OCI-LY7 (cell line): ENCODE measurements around the gene CNN2. TPM values are rescaled to one million over a fixed set of nuclear protein-coding genes. Genes with fewer than 3 reads are reported as not detected.

Experiments
- BruUV-seq: library from RNA; stranded (reverse); fragments of 400-500 nt; replicated peaks from 2 replicates; lab custom pipeline; 2021; lab: Mats Ljungman, UMichigan
- CTCF ChIA-PET: fragments of 300-600 bp; sonication (Branson Sonifier 250); formaldehyde crosslinking; loops from one replicate; lab custom pipeline; 2022; ENCODE audit warnings: antibody characterized with exemption; ENCODE audit not compliant: unreplicated experiment; lab: Charles Lee
- POLR2A ChIA-PET: fragments of 300-600 bp; sonication (Branson Sonifier 250); formaldehyde crosslinking; loops from one replicate; lab custom pipeline; 2022; ENCODE audit warnings: antibody characterized with exemption; lab: Charles Lee
- DNase-seq: peaks from one replicate; pipeline ENCODE4 v3.0.0-alpha.2; 2015; ENCODE audit warnings: low spot score
- H2AFZ ChIP-seq: fragments of 200-600 bp; sonication (generic), shearing (Covaris generic); 2 replicates; pipeline ENCODE4 v1.6.1; 2014; ENCODE audit warnings: mild to moderate bottlenecking, antibody characterized with exemption, low read length, moderate library complexity
- H3K27ac ChIP-seq: fragments of 200-600 bp; sonication (generic); 2 replicates; pipeline ENCODE4 v1.5.1; 2014; ENCODE audit warnings: mixed run types, low read depth, mild to moderate bottlenecking, moderate library complexity, low read length, inconsistent platforms; ENCODE audit not compliant: poor library complexity, severe bottlenecking
- H3K36me3 ChIP-seq: fragments of 200-600 bp; sonication (generic); 2 replicates; pipeline ENCODE4 v1.6.1; 2014; ENCODE audit warnings: mild to moderate bottlenecking, antibody characterized with exemption, low read length, moderate library complexity, mixed read lengths; ENCODE audit not compliant: insufficient read depth
- H3K4me1 ChIP-seq: fragments of 200-600 bp; sonication (generic); 2 replicates; pipeline ENCODE4 v1.5.1; 2014; ENCODE audit warnings: mild to moderate bottlenecking, low read length; ENCODE audit not compliant: insufficient read depth, poor library complexity, severe bottlenecking
- H3K4me2 ChIP-seq: fragments of 200-600 bp; sonication (generic); 2 replicates; pipeline ENCODE4 v1.6.1; 2014; ENCODE audit warnings: mild to moderate bottlenecking, low read length
- H3K4me3 ChIP-seq: fragments of 200-600 bp; sonication (generic); 2 replicates; pipeline ENCODE4 v1.5.1; 2014; ENCODE audit warnings: mild to moderate bottlenecking, low read depth, low read length; ENCODE audit not compliant: poor library complexity, severe bottlenecking
- H3K79me2 ChIP-seq: fragments of 200-600 bp; sonication (generic); 2 replicates; pipeline ENCODE4 v1.6.1; 2016; ENCODE audit warnings: low read depth, mild to moderate bottlenecking, low read length, moderate library complexity, mixed read lengths; ENCODE audit not compliant: insufficient read depth
- H3K9me2 ChIP-seq: fragments of 200-600 bp; sonication (generic); 2 replicates; pipeline ENCODE4 v1.6.1; 2016; ENCODE audit warnings: mild to moderate bottlenecking, low read length, mixed read lengths; ENCODE audit not compliant: insufficient read depth
- H3K9me3 ChIP-seq: fragments of 200-600 bp; sonication (generic); 2 replicates; pipeline ENCODE4 v1.6.1; 2014; ENCODE audit warnings: mild to moderate bottlenecking, mixed run types, low read length, mixed read lengths
- H4K20me1 ChIP-seq: fragments of 200-600 bp; sonication (generic); 2 replicates; pipeline ENCODE4 v1.6.1; 2014; ENCODE audit warnings: mild to moderate bottlenecking, antibody characterized with exemption, low read length, moderate library complexity, mixed read lengths; ENCODE audit not compliant: insufficient read depth
- EZH2phosphoT487 ChIP-seq: fragments of 200-600 bp; sonication (generic); IDR thresholded peaks from 2 replicates; pipeline ENCODE4 v1.6.1; 2018; ENCODE audit warnings: low read depth, borderline replicate concordance, mild to moderate bottlenecking, mixed run types, antibody characterized with exemption, low read length, moderate library complexity, mixed read lengths
- intact Hi-C: fragments of 100-400 bp; cut with micrococcal nuclease; formaldehyde crosslinking; loops from one replicate; pipeline ENCODE4 v1.10.0; 2022; ENCODE audit not compliant: unreplicated experiment
- total RNA-seq, 2 experiments: library from RNA; depleted of rRNA in 1 of 2; stranded (reverse); fragments of >200 nt in 1 of 2; shearing (Covaris generic) in 1 of 2; gene quantifications; 2 replicates each; pipeline ENCODE4 v1.2.3, GENCODE V29; 2014 to 2022
- TF ChIP-seq, protein P1 (sequence below): fragments of 200-600 bp; sonication (generic); conservative IDR thresholded peaks from 2 replicates; pipeline ENCODE4 v1.5.1; 2014; ENCODE audit warnings: mild to moderate bottlenecking, antibody characterized with exemption, low read length, moderate library complexity, mixed read lengths

CNN2 gene
- total RNA-seq, 2 experiments from 2014 or later = 73.7 to 127 TPM

DNA sequence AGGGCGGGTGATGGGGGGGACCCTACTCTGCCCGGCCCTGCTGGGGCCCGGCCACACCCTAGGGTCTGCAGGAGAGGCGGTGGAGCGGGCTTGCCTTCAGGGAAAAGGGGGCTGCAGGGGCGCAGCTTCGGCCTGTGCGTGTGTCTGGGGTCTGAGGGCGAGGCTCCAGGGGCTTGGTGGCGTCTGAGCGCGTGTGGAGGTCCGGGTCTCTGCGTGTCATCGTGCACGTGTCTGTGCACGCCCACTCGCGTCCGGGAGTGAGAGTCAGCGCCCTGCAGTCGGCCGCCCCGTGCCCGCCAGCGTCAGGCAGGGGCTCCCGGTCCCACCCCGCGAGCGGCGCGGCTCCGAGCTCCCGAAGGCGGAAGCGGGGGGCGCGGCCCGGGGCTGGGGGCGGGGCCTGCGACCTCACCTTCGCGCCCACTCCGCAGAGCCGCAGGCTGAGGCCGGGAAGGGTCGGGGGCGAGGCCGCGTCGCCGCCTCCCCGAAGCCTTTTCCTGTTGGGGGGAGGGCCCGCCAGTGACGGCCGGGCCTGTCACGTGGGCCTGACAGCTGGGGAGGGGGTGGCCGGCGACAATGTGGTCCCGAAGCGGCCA is 40.4 kb downstream of the CNN2 start, which contains the start of gene ARHGAP45:
Gene ARHGAP45 (plus strand): TSS at position 420 of the 593 bp plus-strand sequence. CDS start 239 bp downstream, outside the sequence.
- intact Hi-C loops = loop anchor here (5.0 kb wide), 1 partner anchor 35 kb away; the partner anchor contains the start of gene GPX4
- TF ChIP-seq, protein P1, sequence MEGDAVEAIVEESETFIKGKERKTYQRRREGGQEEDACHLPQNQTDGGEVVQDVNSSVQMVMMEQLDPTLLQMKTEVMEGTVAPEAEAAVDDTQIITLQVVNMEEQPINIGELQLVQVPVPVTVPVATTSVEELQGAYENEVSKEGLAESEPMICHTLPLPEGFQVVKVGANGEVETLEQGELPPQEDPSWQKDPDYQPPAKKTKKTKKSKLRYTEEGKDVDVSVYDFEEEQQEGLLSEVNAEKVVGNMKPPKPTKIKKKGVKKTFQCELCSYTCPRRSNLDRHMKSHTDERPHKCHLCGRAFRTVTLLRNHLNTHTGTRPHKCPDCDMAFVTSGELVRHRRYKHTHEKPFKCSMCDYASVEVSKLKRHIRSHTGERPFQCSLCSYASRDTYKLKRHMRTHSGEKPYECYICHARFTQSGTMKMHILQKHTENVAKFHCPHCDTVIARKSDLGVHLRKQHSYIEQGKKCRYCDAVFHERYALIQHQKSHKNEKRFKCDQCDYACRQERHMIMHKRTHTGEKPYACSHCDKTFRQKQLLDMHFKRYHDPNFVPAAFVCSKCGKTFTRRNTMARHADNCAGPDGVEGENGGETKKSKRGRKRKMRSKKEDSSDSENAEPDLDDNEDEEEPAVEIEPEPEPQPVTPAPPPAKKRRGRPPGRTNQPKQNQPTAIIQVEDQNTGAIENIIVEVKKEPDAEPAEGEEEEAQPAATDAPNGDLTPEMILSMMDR = no peak
- no peak for TF ChIP-seq EZH2phosphoT487
- peaks cover 32% of the 10 kb centered on the region for H3K79me2 ChIP-seq
- no TSS peak for BruUV-seq
- POLR2A ChIA-PET = interaction anchor here (0.6 to 1.8 kb wide), 4 partner anchors 10 to 40 kb away, joined by 4 to 16 read pairs (median 6); partner anchors contain the start of gene CNN2
- peaks cover 58% of the 10 kb centered on the region for H3K4me1 ChIP-seq
- CTCF ChIA-PET = interaction anchor here (0.9 kb wide), 1 partner anchor 178 kb away, joined by 3 read pairs; no protein-coding TSS in a partner anchor
- H3K27ac ChIP-seq = peak within 1 kb of the TSS; percentile 91
- no peaks in the 10 kb centered on the region for H3K9me3 ChIP-seq
- H3K9me2 ChIP-seq = no peaks in the 10 kb centered on the region
- peaks cover 29% of the 10 kb centered on the region for H3K36me3 ChIP-seq
- H3K4me2 ChIP-seq = peak within 1 kb of the TSS; percentile 99
- H4K20me1 ChIP-seq = no peaks in the 10 kb centered on the region
- DNase-seq = peak; percentile 87
- H2AFZ ChIP-seq = peak within 1 kb of the TSS; percentile 11; the same call in 1 of the 2 replicates
- peak within 1 kb of the TSS; percentile 95 for H3K4me3 ChIP-seq

DNA sequence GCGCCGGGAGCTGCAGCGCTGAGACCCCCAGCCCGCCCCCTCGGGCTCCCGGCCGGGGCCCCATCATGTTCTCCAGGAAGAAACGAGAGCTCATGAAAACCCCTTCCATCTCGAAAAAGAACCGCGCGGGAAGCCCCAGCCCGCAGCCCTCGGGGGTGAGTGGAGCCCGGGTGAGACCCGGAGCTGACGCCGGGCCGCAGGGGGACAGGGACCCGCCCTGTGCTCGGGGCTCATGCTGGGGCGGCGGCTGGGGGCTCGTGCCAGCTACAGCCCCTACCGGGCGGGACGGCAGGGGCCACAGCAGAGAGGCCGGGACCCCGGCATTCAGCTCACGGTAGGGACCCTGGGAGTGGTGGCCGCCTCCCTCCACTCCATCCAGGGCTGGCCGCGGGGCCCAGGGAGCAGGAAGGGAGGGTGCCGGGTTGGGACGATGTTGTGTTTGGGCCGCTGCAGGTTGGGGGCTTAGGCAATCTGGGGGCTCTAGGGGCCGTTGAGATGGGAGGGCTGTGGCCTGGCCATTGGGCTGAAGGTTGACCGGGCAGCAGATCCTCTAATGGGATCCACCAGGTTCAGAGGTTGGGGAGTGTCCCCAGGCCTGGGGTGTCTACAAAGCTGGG is 41.0 kb downstream of the CNN2 start:
- Histone ChIP-seq H3K4me2 (peak overlapping the region; percentile 99), H4K20me1 (no peaks in the 10 kb centered on the region), H3K4me1 (peaks cover 58% of the 10 kb centered on the region), H2AFZ (peak overlapping the region; percentile 11; the same call in 1 of the 2 replicates), H3K36me3 (peaks cover 35% of the 10 kb centered on the region), H3K9me2 (no peaks in the 10 kb centered on the region), H3K27ac (peak overlapping the region; percentile 91), H3K4me3 (peak overlapping the region; percentile 95), H3K79me2 (peaks cover 32% of the 10 kb centered on the region), H3K9me3 (no peaks in the 10 kb centered on the region)
- no TSS peak for BruUV-seq
- CTCF ChIA-PET = interaction anchor here (0.5 to 0.9 kb wide), 2 partner anchors 177 to 193 kb away, joined by 3 read pairs; no protein-coding TSS in a partner anchor
- intact Hi-C loops = loop anchor here (5.0 kb wide), 1 partner anchor 35 kb away; the partner anchor contains the start of gene GPX4
- POLR2A ChIA-PET = interaction anchor here (0.6 to 1.8 kb wide), 4 partner anchors 9 to 40 kb away, joined by 4 to 16 read pairs (median 6); partner anchors contain the start of gene CNN2
- DNase-seq = no peak
- TF ChIP-seq, protein P1 = no peak
- TF ChIP-seq EZH2phosphoT487 = no peak
